ENCODE results near the gene KCNH1.

DNA sequence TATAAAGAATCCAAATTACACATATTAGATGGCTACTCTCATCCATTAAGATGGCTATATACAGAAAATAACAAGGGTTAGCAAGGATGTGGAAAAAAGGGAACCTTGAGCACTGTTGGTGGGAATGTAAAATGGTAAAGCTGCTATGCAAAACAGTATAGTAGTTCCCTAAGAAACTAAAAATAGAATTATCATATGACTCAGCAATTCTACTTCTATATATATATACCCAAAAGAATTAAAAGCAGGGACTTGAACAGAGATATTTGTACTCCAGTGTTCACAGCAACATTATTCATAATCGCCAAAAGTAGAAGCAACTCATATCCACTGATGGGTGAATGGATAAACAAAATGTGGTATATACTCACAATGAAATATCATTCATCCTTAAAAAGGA is 126.1 kb downstream of the KCNH1 start:
- TF ChIP-seq, protein P1, sequence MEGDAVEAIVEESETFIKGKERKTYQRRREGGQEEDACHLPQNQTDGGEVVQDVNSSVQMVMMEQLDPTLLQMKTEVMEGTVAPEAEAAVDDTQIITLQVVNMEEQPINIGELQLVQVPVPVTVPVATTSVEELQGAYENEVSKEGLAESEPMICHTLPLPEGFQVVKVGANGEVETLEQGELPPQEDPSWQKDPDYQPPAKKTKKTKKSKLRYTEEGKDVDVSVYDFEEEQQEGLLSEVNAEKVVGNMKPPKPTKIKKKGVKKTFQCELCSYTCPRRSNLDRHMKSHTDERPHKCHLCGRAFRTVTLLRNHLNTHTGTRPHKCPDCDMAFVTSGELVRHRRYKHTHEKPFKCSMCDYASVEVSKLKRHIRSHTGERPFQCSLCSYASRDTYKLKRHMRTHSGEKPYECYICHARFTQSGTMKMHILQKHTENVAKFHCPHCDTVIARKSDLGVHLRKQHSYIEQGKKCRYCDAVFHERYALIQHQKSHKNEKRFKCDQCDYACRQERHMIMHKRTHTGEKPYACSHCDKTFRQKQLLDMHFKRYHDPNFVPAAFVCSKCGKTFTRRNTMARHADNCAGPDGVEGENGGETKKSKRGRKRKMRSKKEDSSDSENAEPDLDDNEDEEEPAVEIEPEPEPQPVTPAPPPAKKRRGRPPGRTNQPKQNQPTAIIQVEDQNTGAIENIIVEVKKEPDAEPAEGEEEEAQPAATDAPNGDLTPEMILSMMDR (IDR thresholded peaks at IDR 0.05; ENCODE audit: insufficient read depth, low read depth, low read length): no peak
- TF ChIP-seq EZH2 (IDR thresholded peaks at IDR 0.05; ENCODE audit: insufficient read depth, low read length): no peak

Data from astrocyte (in vitro differentiated cells and primary cell).